ENCODE measurements around the gene HIP1R.

GRCh38 chr12:122819209-122819785 is 16.0 kb upstream of the HIP1R start:
- TF ChIP-seq CTCF (IDR thresholded peaks at IDR 0.05), result no peak
- no peak for TF ChIP-seq POLR2A (IDR thresholded peaks at IDR 0.05)
